K562 (cell line): ENCODE data around the gene MYL12B. TPM values are rescaled to one million over a fixed set of nuclear protein-coding genes. Genes with fewer than 3 reads are reported as not detected.
A peak's percentile ranks its signal among the peaks of the same experiment; 100 is the strongest.

Experiments
- ATF3 ChIP-seq, 2 experiments: fragments of 450-650 bp in 1 of 2; sonication (generic) in 1 of 2; formaldehyde crosslinking in 1 of 2; IDR thresholded peaks in 1 of 2; conservative IDR thresholded peaks in 1 of 2; 2 replicates each; pipeline versions ENCODE4 v1.6.1 to v1.8.1; 2016 to 2023; ENCODE audit warnings: mild to moderate bottlenecking in 2 of 2, moderate library complexity in 2 of 2, inconsistent platforms in 1 of 2, missing genetic modification reagents in 1 of 2
- BCL6 ChIP-seq: fragments of 250-450 bp; sonication (Bioruptor Pico); IDR thresholded peaks from 2 replicates; pipeline ENCODE4 v1.4.0; 2020
- CBX3 ChIP-seq, 2 experiments: IDR thresholded peaks; 1 replicate in 1 of 2; 2 replicates in 1 of 2; pipeline ENCODE4 v1.6.1; 2012; ENCODE audit warnings: inconsistent platforms in 2 of 2, low read length in 2 of 2, borderline replicate concordance in 1 of 2, control low read depth in 1 of 2
- CHD2 ChIP-seq: IDR thresholded peaks from 2 replicates; pipeline ENCODE4 v1.6.1; 2011; ENCODE audit warnings: low read depth, low read length
- CREB5 ChIP-seq: fragments of 250-450 bp; sonication (Bioruptor Pico); IDR thresholded peaks from 2 replicates; pipeline ENCODE4 v1.5.0; 2020; ENCODE audit warnings: mild to moderate bottlenecking
- ETV1 ChIP-seq: fragments of 450-650 bp; conservative IDR thresholded peaks from 2 replicates; pipeline ENCODE4 v1.6.1; 2016; ENCODE audit warnings: missing genetic modification characterization, control low read depth, low read depth, missing compliant biosample characterization
- FOSL1 ChIP-seq: fragments of 200-800 bp; sonication (Bioruptor generic); conservative IDR thresholded peaks from 2 replicates; pipeline ENCODE4 v1.6.1; 2016; ENCODE audit warnings: missing genetic modification characterization, missing compliant biosample characterization
- HDAC1 ChIP-seq, 2 experiments: fragments of 450-650 bp; IDR thresholded peaks; 2 replicates each; pipeline ENCODE4 v1.6.1; 2016 to 2017; ENCODE audit warnings: inconsistent platforms in 1 of 2, mild to moderate bottlenecking in 1 of 2, moderate library complexity in 1 of 2
- JUNB ChIP-seq: fragments of 450-650 bp; formaldehyde crosslinking; conservative IDR thresholded peaks from 2 replicates; pipeline ENCODE4 v1.4.0; 2020; ENCODE audit warnings: mild to moderate bottlenecking
- KLF10 ChIP-seq: fragments of 250-450 bp; sonication (Bioruptor Pico); IDR thresholded peaks from 2 replicates; pipeline ENCODE4 v1.6.1; 2021; ENCODE audit warnings: matching md5 sums
- NFIX ChIP-seq: fragments of 250-450 bp; sonication (Bioruptor Pico); IDR thresholded peaks from 2 replicates; pipeline ENCODE4 v1.4.0; 2020; ENCODE audit warnings: low read depth, mild to moderate bottlenecking, moderate library complexity
- NRF1 ChIP-seq, 2 experiments: fragments of 450-650 bp; IDR thresholded peaks in 1 of 2; conservative IDR thresholded peaks in 1 of 2; 2 replicates each; pipeline ENCODE4 v1.6.1; 2014; ENCODE audit warnings: mild to moderate bottlenecking in 2 of 2
- OTX1 ChIP-seq: fragments of 450-650 bp; formaldehyde crosslinking; IDR thresholded peaks from 2 replicates; pipeline ENCODE4 v1.4.0; 2022; ENCODE audit warnings: mild to moderate bottlenecking
- PHF8 ChIP-seq: fragments of 200-600 bp; sonication (generic); IDR thresholded peaks from 2 replicates; pipeline ENCODE4 v1.6.1; 2012; ENCODE audit warnings: mixed run types, mild to moderate bottlenecking, inconsistent platforms, low read length, moderate library complexity, borderline replicate concordance
- POLR2A ChIP-seq: fragments of 450-650 bp; conservative IDR thresholded peaks from 2 replicates; pipeline ENCODE4 v1.6.1; 2016
- POLR2AphosphoS5 ChIP-seq: IDR thresholded peaks from 2 replicates; pipeline ENCODE4 v1.6.1; 2011; ENCODE audit warnings: mild to moderate bottlenecking, low read depth, low read length, moderate library complexity; ENCODE audit not compliant: control insufficient read depth, insufficient read depth
- ZNF24 ChIP-seq: fragments of 450-650 bp; IDR thresholded peaks from 2 replicates; pipeline ENCODE4 v1.6.1; 2016
- ZNF384 ChIP-seq: IDR thresholded peaks from 2 replicates; pipeline ENCODE4 v1.6.1; 2012; ENCODE audit warnings: low read depth, low read length, improper control_type of control experiment
- polyA plus RNA-seq, 8 experiments: library from polyadenylated mRNA; depleted of rRNA in 4 of 8; stranded (reverse) in 5 of 8; unstranded in 3 of 8; fragments of >200 nt; fragmentation: Nextera tagmentation in 2 of 8; fragmentation: Illumina TruSeq in 1 of 8; extraction: Ambion mirVana in 2 of 8; extraction: Trizol in 1 of 8; gene quantifications; 2 replicates each; pipeline versions ENCODE4 v1.2.1 to v1.2.3, GENCODE V29; 2011 to 2014; ENCODE audit warnings: inconsistent platforms in 1 of 8, missing spikeins in 1 of 8
- total RNA-seq, 7 experiments: library from RNA; depleted of rRNA in 6 of 7; stranded (reverse); fragments of >200 nt in 6 of 7; fragmentation: Illumina TruSeq in 2 of 7; extraction: Trizol in 2 of 7; gene quantifications; 2 replicates each; pipeline versions ENCODE4 v1.2.1 to v1.2.3, GENCODE V29; 2011 to 2021; ENCODE audit warnings: low replicate concordance in 1 of 7
- TF ChIP-seq, protein P1 (sequence below), 3 experiments: IDR thresholded peaks in 2 of 3; conservative IDR thresholded peaks in 1 of 3; 2 replicates each; pipeline ENCODE4 v1.5.1; 2011 to 2012; ENCODE audit warnings: low read length in 3 of 3, mild to moderate bottlenecking in 3 of 3, control low read depth in 2 of 3, improper control_type of control experiment in 1 of 3, inconsistent platforms in 1 of 3, low read depth in 1 of 3, mixed read lengths in 1 of 3, moderate library complexity in 1 of 3; ENCODE audit not compliant: insufficient read depth in 2 of 3
- TF ChIP-seq, protein P2 (sequence below): fragments of 250-450 bp; sonication (Bioruptor Pico); IDR thresholded peaks from 2 replicates; pipeline ENCODE4 v1.5.0; 2021; ENCODE audit warnings: mild to moderate bottlenecking, moderate library complexity

Gene MYL12B
- total and polyA plus RNA-seq, 9 of the 15 experiments (the other 6 are each of a cell fraction or from before 2014, with no cell fraction given) = 220 to 995 (median 463) TPM

DNA sequence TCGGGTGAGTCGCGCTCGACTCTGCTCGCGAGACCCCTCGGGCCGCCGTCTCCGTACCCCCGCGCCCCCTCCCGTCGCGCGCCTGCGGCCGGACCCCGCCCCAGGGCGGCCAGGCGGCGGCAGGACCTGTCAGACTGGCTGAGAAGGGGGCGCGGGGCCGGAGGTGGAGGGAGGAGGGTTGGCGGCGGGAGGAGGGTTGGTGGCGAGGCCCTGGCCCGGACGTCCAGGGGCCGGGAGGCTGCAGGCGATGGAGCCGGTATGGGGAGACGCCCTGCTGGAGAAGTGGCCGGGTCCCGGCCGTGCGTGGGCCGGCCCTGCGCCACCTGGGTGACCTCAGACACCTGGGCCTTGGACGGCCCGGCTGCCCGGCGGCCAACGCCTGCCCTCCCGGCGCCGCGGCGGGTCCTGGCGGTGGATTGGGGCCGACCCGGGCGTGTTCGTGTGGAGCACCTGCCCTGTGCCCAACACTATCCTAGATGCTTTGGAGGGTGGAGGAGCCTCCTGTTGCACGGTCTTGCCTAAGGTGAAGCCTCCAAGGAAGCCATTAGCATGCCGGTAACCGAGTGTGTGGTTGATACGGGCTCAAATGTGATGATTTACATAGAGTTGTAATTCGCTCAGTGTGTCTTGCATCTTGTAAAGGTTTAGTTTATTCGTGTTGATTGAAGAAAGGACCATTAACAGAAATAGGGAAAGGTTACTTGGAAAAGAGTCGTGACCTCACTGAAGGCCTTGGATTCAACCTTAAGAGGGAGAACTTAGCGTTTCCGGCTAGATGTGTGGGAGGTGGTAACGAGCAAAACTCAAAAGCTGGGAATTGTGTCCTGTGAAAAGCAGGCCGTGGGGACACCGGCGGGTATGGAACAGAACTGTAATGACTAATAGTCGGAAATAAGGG is 550 bp downstream of the MYL12B start (continued):
- TF ChIP-seq ZNF384 (no peak), KLF10 (CRISPR knock-in tag) (no peak), NFIX (CRISPR knock-in tag) (no peak), ETV1 (tag) (peak; percentile 77), CHD2 (peak; percentile 78), POLR2A (no peak), FOSL1 (tag) (0 out of 2 replicates have a peak, but pooled peaks have one; percentile 5), BCL6 (CRISPR knock-in tag) (no peak), CBX3 (IDR thresholded peaks at IDR 0.05; ENCODE audit: borderline replicate concordance in 1 of 2, low read length in 2 of 2) (no peak), POLR2AphosphoS5 (no peak), CREB5 (CRISPR knock-in tag) (0 out of 2 replicates have a peak, but pooled peaks have one; percentile 47), JUNB (CRISPR knock-in tag) (no peak), HDAC1 (IDR thresholded peaks at IDR 0.05) (peak in 1 of 2 experiments; percentile 30; a peak in 1 of 4 replicates), OTX1 (0 out of 2 replicates have a peak, but pooled peaks have one; percentile 73), NRF1 (conservative IDR thresholded peaks at IDR 0.05 in 1 of 2, IDR thresholded peaks at IDR 0.05 in 1 of 2) (no peak; a peak in 1 of 4 replicates), ATF3 (IDR thresholded peaks at IDR 0.05) (no peak; the same call in 1 of the 2 replicates), ATF3 (CRISPR knock-in tag; conservative IDR thresholded peaks at IDR 0.05) (no peak), ZNF24 (no peak), PHF8 (no peak)
- TF ChIP-seq, protein P1, sequence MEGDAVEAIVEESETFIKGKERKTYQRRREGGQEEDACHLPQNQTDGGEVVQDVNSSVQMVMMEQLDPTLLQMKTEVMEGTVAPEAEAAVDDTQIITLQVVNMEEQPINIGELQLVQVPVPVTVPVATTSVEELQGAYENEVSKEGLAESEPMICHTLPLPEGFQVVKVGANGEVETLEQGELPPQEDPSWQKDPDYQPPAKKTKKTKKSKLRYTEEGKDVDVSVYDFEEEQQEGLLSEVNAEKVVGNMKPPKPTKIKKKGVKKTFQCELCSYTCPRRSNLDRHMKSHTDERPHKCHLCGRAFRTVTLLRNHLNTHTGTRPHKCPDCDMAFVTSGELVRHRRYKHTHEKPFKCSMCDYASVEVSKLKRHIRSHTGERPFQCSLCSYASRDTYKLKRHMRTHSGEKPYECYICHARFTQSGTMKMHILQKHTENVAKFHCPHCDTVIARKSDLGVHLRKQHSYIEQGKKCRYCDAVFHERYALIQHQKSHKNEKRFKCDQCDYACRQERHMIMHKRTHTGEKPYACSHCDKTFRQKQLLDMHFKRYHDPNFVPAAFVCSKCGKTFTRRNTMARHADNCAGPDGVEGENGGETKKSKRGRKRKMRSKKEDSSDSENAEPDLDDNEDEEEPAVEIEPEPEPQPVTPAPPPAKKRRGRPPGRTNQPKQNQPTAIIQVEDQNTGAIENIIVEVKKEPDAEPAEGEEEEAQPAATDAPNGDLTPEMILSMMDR (IDR thresholded peaks at IDR 0.05 in 2 of 3, conservative IDR thresholded peaks at IDR 0.05 in 1 of 3; ENCODE audit: insufficient read depth in 2 of 3, low read depth in 1 of 3, low read length in 3 of 3) = 0 out of 6 replicates have a peak, but pooled peaks of 1 of the 3 experiments have one; percentile 2
- TF ChIP-seq, protein P2, sequence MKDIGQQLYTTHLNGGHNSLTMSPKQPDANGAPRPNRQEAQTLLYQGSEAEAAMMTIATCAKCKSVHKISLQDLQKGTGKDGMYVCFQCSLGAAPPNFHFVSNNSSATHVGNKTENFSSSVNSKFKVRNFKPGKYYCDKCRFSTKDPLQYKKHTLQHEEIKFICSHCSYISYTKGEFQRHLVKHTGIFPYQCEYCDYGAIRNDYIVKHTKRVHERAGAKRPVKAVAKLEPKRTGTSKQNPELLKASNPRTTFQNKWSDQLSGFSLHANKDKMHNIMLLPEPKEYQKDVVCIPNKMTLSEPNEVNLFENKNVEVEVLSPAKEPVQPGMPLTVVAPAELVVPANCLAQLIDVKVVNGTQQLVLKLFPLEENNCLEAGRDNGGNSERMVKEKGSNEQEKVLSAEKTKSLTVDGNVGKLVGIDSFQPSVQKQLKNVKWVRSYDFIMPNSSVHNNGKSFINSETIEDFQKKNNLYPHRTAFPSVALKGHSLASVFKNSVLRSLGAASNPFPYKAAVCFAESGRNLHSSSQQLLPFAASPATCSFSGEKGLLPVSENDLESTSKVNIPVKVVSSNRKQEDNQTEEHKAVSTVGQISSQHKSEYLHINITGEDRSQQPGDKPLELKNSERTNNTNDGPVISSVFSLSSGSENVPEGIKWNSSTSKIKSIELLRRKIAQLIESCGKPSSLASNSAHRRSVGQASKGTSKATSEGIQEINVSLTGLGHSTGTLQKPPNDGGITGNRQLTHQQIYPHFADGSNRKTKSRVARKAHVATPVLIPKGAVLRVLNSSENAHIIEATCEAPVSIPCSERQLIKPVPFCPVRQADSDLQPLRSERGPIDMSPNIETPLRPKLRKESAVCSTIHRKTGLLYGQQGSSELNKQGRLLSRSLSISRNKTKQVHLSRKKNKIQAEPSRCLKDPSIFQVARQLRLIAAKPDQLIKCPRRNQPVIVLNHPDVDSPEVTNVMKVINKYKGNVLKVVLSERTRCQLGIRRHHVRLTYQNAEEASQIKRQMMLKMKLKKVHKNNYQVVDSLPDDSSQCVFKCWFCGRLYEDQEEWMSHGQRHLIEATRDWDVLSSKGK (CRISPR knock-in tag) = no peak
